Subcutaneous abdominal adipose tissue (tissue), 5 donors: ENCODE data around the gene TNNT3.

Source experiments
- H3K27ac ChIP-seq: one replicate; pipeline ENCODE4 v1.7.0; 2013; ENCODE audit warnings: low read depth, mild to moderate bottlenecking, inconsistent platforms, low read length, moderate library complexity
- H3K27me3 ChIP-seq, 5 donors: one replicate each; pipeline ENCODE4 v1.7.0; 2013; ENCODE audit warnings: low read length in 5 of 5, inconsistent platforms in 1 of 5; ENCODE audit not compliant: control insufficient read depth in 5 of 5, insufficient read depth in 4 of 5
- H3K36me3 ChIP-seq, 5 donors: one replicate each; pipeline ENCODE4 v1.7.0; 2013; ENCODE audit warnings: low read length in 5 of 5; ENCODE audit not compliant: control insufficient read depth in 5 of 5, insufficient read depth in 5 of 5
- H3K4me1 ChIP-seq, 5 donors: one replicate each; pipeline ENCODE4 v1.7.0; 2013; ENCODE audit warnings: low read length in 5 of 5, mild to moderate bottlenecking in 3 of 5, moderate library complexity in 1 of 5; ENCODE audit not compliant: control insufficient read depth in 5 of 5, insufficient read depth in 5 of 5
- H3K4me3 ChIP-seq, 5 donors: one replicate each; pipeline ENCODE4 v1.7.0; 2013; ENCODE audit warnings: low read length in 5 of 5, low read depth in 1 of 5
- H3K9ac ChIP-seq, 5 donors: one replicate each; pipeline ENCODE4 v1.7.0; 2013; ENCODE audit warnings: low read length in 5 of 5, mild to moderate bottlenecking in 4 of 5, moderate library complexity in 3 of 5
- H3K9me3 ChIP-seq, 5 donors: one replicate each; pipeline ENCODE4 v1.7.0; 2013; ENCODE audit warnings: low read length in 5 of 5; ENCODE audit not compliant: control insufficient read depth in 5 of 5
- donor health status: healthy.
- donor health status: healthy.
- donor health status: healthy.
- donor health status: healthy.
- donor health status: healthy.

Gene TNNT3

DNA sequence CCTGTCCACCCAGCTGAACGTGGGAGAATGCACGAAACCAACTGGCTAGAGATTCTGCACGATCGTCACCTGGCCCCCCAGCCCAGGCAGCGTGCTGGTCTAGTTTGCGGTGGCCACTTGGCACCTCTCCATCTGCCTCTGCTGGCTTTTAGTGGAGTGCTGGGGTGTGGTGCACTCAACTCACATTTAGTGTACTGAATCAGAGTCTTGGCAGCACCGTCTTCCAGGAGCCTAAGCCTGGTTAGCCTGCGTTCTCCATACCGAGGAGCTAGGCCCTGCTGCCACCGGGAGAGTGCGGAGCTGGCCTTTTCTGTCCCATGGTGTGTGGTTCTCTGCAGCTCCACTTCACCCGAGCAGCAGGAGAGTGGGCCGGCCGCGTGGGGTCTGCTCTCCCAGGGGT lies 30.4 kb downstream of the TNNT3 start:
- Histone ChIP-seq H3K36me3 (no peaks in the 10 kb centered on the region), H3K27me3 (no peaks in the 10 kb centered on the region), H3K9me3 (no peaks in the 10 kb centered on the region), H3K4me1 (no peaks in the 10 kb centered on the region), H3K4me3 (no peak overlapping the region), H3K27ac (no peak overlapping the region), H3K9ac (no peak overlapping the region)

- Histone ChIP-seq H3K4me3 (no peak overlapping the region), H3K9me3 (no peaks in the 10 kb centered on the region), H3K9ac (no peak overlapping the region), H3K27ac (no peak overlapping the region), H3K36me3 (no peaks in the 10 kb centered on the region), H3K27me3 (no peaks in the 10 kb centered on the region), H3K4me1 (no peaks in the 10 kb centered on the region)
Measured at GRCh38 chr11:1952806-1953482, 33.4 kb downstream of the TNNT3 start.

- H3K27ac ChIP-seq, result no peak overlapping the region
- no peaks in the 10 kb centered on the region for H3K9me3 ChIP-seq
- no peaks in the 10 kb centered on the region for H3K27me3 ChIP-seq
- no peaks in the 10 kb centered on the region for H3K4me1 ChIP-seq
- no peak overlapping the region for H3K4me3 ChIP-seq
- no peak overlapping the region for H3K9ac ChIP-seq
- H3K36me3 ChIP-seq, result no peaks in the 10 kb centered on the region
Measured at GRCh38 chr11:1953489-1954266, 34.2 kb downstream of the TNNT3 start.

DNA sequence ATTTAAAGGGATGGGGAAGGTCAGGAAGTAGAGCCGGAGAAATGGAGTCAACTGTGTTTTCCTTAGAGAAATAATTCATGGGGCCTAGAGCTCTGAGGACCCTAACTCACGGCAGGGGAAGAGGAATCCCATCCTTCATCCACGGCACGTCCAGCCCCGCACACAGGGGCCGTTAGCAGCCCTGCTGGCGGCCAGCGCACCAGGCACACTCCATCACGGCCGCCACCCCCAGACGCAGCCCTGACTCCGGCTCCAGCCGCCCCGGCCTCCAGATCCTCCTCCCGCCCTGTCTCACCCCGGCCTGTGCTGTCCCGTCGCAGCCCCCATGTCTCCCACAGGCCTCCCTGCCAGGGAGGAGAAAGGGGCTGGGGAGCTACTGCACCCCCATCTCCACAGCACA lies 38.9 kb downstream of the TNNT3 start:
- H3K9me3 ChIP-seq, result no peaks in the 10 kb centered on the region
- no peak overlapping the region for H3K27ac ChIP-seq
- no peak overlapping the region for H3K9ac ChIP-seq
- H3K4me3 ChIP-seq, result no peak overlapping the region
- no peaks in the 10 kb centered on the region for H3K36me3 ChIP-seq
- no peaks in the 10 kb centered on the region for H3K4me1 ChIP-seq
- no peaks in the 10 kb centered on the region for H3K27me3 ChIP-seq

GRCh38 chr11:1959786-1960185 lies 40.3 kb downstream of the TNNT3 start:
- H3K27ac ChIP-seq, result no peak overlapping the region
- no peaks in the 10 kb centered on the region for H3K9me3 ChIP-seq
- H3K4me3 ChIP-seq, result no peak overlapping the region
- no peak overlapping the region for H3K9ac ChIP-seq
- H3K4me1 ChIP-seq, result no peaks in the 10 kb centered on the region
- no peaks in the 10 kb centered on the region for H3K36me3 ChIP-seq
- no peaks in the 10 kb centered on the region for H3K27me3 ChIP-seq

- Histone ChIP-seq H3K9ac (no peak overlapping the region), H3K4me1 (no peaks in the 10 kb centered on the region), H3K27ac (no peak overlapping the region), H3K9me3 (no peaks in the 10 kb centered on the region), H3K4me3 (no peak overlapping the region), H3K36me3 (no peaks in the 10 kb centered on the region), H3K27me3 (no peaks in the 10 kb centered on the region)
Measured at GRCh38 chr11:1963864-1964263, 44.4 kb downstream of the TNNT3 start.

DNA sequence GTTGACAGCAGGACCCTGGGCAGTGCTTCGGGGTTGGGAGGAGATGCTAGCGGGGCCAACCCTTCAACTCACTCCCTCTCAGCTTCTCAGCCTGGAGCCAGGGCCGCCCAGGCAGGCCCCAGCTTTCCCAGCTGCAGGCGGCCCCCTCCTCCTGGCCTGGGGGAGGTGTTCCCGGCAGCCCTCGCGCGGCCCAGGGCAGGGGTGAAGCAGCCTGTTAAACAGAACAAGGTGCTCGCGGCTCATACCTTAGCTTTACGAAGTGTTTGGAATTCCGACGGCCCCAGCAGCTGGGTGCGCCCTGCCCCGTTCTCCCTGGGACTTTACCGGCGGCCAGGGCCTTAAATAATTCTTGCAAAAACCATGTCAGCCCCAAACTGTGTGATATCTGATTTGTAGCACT lies 44.8 kb downstream of the TNNT3 start:
- Histone ChIP-seq H3K4me3 (no peak overlapping the region), H3K27ac (no peak overlapping the region), H3K36me3 (no peaks in the 10 kb centered on the region), H3K4me1 (no peaks in the 10 kb centered on the region), H3K9ac (no peak overlapping the region), H3K27me3 (no peaks in the 10 kb centered on the region), H3K9me3 (no peaks in the 10 kb centered on the region)

DNA sequence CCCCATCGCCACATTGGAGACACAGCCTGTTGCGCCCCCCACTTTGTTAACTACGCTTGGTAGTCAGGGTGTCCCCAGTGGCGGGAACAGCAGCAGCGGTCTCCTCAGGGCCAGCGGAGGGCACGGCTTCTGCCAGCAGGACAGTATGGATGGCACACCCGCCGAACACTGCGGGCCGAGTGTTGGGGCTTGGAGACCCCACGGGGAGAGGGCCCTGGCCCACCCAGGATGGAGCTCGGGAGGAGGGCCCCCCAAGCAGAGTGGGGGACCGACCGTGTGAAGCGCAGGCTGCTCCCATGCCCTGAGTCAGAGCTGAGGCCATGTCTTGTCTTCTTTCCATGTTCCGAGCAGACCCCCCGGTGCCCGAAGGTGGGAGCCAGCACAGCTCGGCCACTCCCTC lies 45.5 kb downstream of the TNNT3 start:
- no peaks in the 10 kb centered on the region for H3K9me3 ChIP-seq

DNA sequence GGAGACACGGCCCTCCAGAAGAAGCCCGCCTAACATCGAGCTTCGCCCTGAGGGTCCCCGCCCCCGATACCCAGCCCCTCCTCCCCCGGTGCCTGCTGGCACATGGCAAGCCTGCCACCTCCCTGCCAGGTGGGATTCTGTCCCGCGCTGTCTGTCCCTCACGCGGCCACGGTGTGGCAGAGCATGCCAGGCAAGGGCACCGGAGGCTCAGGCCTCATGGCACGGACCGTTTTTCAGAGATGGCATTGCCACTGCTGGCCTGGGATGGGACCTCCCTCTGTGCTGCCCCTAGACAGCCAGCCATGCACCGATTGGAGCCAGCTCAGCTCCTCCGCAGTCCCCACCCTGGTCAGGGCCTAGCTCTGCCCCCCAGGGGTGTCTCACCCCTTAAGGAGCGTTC lies 47.0 kb downstream of the TNNT3 start:
- no peaks in the 10 kb centered on the region for H3K9me3 ChIP-seq
- H3K27ac ChIP-seq, result no peak overlapping the region
- H3K9ac ChIP-seq, result no peak overlapping the region
- no peaks in the 10 kb centered on the region for H3K4me1 ChIP-seq
- no peaks in the 10 kb centered on the region for H3K36me3 ChIP-seq
- H3K4me3 ChIP-seq, result no peak overlapping the region
- no peaks in the 10 kb centered on the region for H3K27me3 ChIP-seq

More for the DNA sequence above, 45.5 kb downstream of the TNNT3 start:
- no peak overlapping the region for H3K9ac ChIP-seq
- H3K4me1 ChIP-seq, result no peaks in the 10 kb centered on the region
- H3K4me3 ChIP-seq, result no peak overlapping the region
- H3K27me3 ChIP-seq, result no peaks in the 10 kb centered on the region
- H3K36me3 ChIP-seq, result no peaks in the 10 kb centered on the region
- H3K27ac ChIP-seq, result no peak overlapping the region

GRCh38 chr11:1967641-1968225 lies 48.2 kb downstream of the TNNT3 start:
- no peak overlapping the region for H3K4me3 ChIP-seq

More at GRCh38 chr11:1967641-1968225, 48.2 kb downstream of the TNNT3 start:
- Histone ChIP-seq H3K9ac (no peak overlapping the region), H3K4me1 (no peaks in the 10 kb centered on the region), H3K9me3 (no peaks in the 10 kb centered on the region), H3K27ac (no peak overlapping the region), H3K27me3 (no peaks in the 10 kb centered on the region), H3K36me3 (no peaks in the 10 kb centered on the region)
